GM10266 (cell line): ENCODE results near the gene STT3B.

Experiments
- DNase-seq: peaks from one replicate; pipeline ENCODE4 v3.0.0; 2012; ENCODE audit errors: extremely low spot score
- CTCF ChIP-seq: IDR thresholded peaks from 2 replicates; pipeline ENCODE4 v1.5.1; 2012; ENCODE audit warnings: mild to moderate bottlenecking, low read depth; ENCODE audit not compliant: control insufficient read depth, insufficient read depth; ENCODE audit errors: missing control alignments

Gene STT3B

GRCh38 chr3:31493149-31493548, 39.6 kb upstream of the STT3B start:
- DNase-seq, result no peak
- TF ChIP-seq CTCF, result no peak

DNA sequence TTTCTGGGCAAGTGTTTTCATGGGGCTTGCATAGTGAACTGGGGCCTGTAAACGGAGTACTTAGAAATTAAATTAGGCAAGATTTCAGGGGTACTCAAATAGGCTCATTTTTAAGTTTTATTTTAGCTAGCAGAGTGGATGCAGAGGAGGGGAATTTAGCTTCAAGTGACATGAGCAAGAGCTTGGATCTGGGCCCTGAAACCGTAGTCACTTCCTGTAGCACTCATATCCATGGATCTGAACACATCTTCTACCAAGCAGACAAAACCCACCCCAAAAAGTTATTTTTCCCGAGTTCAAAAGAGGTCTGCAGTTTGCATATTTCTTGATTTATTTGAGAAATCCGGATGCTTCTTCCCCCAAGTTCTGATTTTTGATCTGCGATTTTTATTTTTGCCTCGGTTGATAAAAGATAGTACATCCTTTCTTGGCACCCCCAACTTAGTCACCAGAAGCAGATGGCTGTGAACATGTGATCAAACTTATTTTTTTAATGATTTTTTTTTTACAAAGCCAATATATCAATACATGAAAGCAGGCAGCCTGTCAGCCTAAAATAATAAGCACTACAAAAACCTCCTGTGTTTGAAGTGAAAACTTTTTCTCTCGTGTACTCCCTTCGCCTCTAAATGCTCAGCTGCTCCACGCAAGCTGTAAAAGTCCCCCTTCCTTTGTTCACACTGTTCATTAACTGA, 36.6 kb upstream of the STT3B start:
- no peak for TF ChIP-seq CTCF
- no peak for DNase-seq

GRCh38 chr3:31498791-31499190, 33.9 kb upstream of the STT3B start:
- DNase-seq, result no peak
- TF ChIP-seq CTCF, result no peak

DNA sequence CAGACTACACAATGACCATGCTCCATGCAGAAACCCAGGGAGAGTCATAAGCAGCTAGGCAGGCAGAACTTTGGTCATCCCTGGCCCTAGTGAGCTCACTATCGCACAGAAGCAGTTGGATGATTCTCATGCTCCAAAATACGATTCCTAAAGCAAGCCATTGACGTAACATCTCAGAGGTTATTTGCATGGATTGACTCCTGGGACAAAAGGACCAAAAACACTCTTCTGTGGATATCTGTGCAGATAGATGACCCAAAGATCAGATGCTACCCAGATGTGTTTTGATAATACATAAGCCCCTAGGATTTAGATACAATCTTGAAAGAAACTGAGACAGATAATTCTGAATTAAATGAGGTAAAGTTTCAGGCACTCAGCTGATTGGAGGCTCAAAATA, 33.4 kb upstream of the STT3B start:
- no peak for TF ChIP-seq CTCF
- no peak for DNase-seq

DNA sequence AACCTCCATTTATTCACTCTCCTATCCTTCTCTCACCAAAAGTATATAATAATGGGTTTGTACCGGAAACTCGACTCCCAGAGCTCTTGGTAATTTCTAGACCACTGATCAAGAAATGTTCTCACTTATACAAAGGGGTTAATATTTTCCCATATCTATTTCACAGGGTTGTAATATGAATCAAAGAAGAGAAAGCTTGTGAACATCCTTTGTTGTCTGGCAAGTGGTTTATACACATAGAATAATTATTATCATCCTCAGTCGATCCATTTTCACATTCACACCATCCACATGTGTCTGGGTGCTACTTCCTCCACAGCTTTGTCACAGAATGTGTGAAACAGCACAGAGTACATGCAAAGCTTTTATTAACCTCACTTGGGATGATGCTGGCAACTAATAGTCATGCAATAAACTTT, 29.9 kb upstream of the STT3B start:
- no peak for TF ChIP-seq CTCF
- DNase-seq, result no peak

DNA sequence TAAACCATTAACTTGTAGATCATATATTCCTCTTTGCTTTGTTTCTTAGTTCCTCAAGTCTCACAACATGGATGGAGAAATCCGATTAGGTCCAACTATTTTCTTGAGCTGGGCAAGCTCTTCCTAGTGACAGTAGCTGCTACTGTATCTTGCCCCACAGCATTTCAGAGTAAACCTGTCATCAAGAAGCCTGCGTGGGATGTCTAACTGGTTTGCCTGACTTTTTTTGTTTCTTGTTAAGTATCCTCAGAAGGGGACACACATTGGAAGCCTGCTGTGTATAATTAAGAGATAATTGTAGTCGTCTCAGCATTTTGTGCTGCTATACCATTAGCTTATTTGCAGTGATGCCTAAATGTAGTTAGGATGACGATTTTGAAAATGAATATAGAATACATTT, 29.3 kb upstream of the STT3B start:
- no peak for DNase-seq
- TF ChIP-seq CTCF, result no peak

GRCh38 chr3:31504230-31504629, 28.5 kb upstream of the STT3B start:
- no peak for DNase-seq

More at GRCh38 chr3:31504230-31504629, 28.5 kb upstream of the STT3B start:
- TF ChIP-seq CTCF, result no peak
